K562 (cell line): ENCODE data around the gene OSGIN1. TPM values are rescaled to one million over a fixed set of nuclear protein-coding genes. Genes with fewer than 3 reads are reported as not detected.

Experiments
- ADNP ChIP-seq: fragments of 200-800 bp; sonication (Bioruptor generic); IDR thresholded peaks from 2 replicates; pipeline ENCODE4 v1.6.1; 2016; ENCODE audit warnings: missing genetic modification characterization, missing compliant biosample characterization
- ARID2 ChIP-seq: fragments of 450-650 bp; IDR thresholded peaks from 2 replicates; pipeline ENCODE4 v1.6.1; 2017; ENCODE audit warnings: antibody characterized with exemption, mild to moderate bottlenecking
- CXXC5 ChIP-seq: fragments of 250-450 bp; sonication (Bioruptor Pico); IDR thresholded peaks from 2 replicates; pipeline ENCODE4 v1.8.0; 2022; ENCODE audit warnings: inconsistent platforms, mild to moderate bottlenecking, moderate library complexity
- DMBX1 ChIP-seq: fragments of 250-450 bp; sonication (Bioruptor Pico); IDR thresholded peaks from 2 replicates; pipeline ENCODE4 v1.8.0; 2022; ENCODE audit warnings: inconsistent platforms, mild to moderate bottlenecking, moderate library complexity, borderline replicate concordance
- HDAC2 ChIP-seq: fragments of 450-650 bp; IDR thresholded peaks from 2 replicates; pipeline ENCODE4 v1.6.1; 2016; ENCODE audit warnings: mild to moderate bottlenecking
- HDAC8 ChIP-seq: fragments of 450-650 bp; IDR thresholded peaks from 2 replicates; pipeline ENCODE4 v1.6.1; 2016; ENCODE audit warnings: mild to moderate bottlenecking, missing genetic modification characterization, moderate library complexity, missing compliant biosample characterization
- HDGF ChIP-seq: fragments of 450-650 bp; IDR thresholded peaks from 2 replicates; pipeline ENCODE4 v1.6.1; 2016
- JUND ChIP-seq, 2 experiments: IDR thresholded peaks; 2 replicates in 1 of 2; 3 replicates in 1 of 2; pipeline ENCODE4 v1.6.1; 2011; ENCODE audit warnings: borderline replicate concordance in 2 of 2, low read depth in 2 of 2, low read length in 2 of 2, improper control_type of control experiment in 1 of 2, missing biosample characterization in 1 of 2, missing genetic modification characterization in 1 of 2, missing genetic modification reagents in 1 of 2
- MNT ChIP-seq, 2 experiments: fragments of 450-650 bp; conservative IDR thresholded peaks; 2 replicates each; pipeline ENCODE4 v1.6.1; 2017; ENCODE audit warnings: mild to moderate bottlenecking in 2 of 2, moderate library complexity in 2 of 2
- PHF8 ChIP-seq: fragments of 200-600 bp; sonication (generic); IDR thresholded peaks from 2 replicates; pipeline ENCODE4 v1.6.1; 2012; ENCODE audit warnings: mixed run types, mild to moderate bottlenecking, inconsistent platforms, low read length, moderate library complexity, borderline replicate concordance
- SAFB2 ChIP-seq: fragments of 200-400 bp; formaldehyde crosslinking; IDR thresholded peaks from 2 replicates; pipeline ENCODE4 v1.6.1; 2018; ENCODE audit warnings: borderline replicate concordance, low read length, low read depth, moderate library complexity; ENCODE audit not compliant: severe bottlenecking
- SIN3B ChIP-seq: fragments of 450-650 bp; IDR thresholded peaks from 2 replicates; pipeline ENCODE4 v1.6.1; 2017; ENCODE audit warnings: low read depth, mild to moderate bottlenecking, moderate library complexity
- SMAD1 ChIP-seq: fragments of 150-350 bp; IDR thresholded peaks from 2 replicates; pipeline ENCODE4 v1.6.1; 2014; ENCODE audit warnings: low read length, low read depth; ENCODE audit not compliant: partially characterized antibody
- SMARCA5 ChIP-seq: fragments of 450-650 bp; IDR thresholded peaks from 2 replicates; pipeline ENCODE4 v1.6.1; 2016
- SRF ChIP-seq, 2 experiments: fragments of 250-450, 450-650 bp in 1 of 2; sonication (Bioruptor Pico) in 1 of 2; sonication (generic) in 1 of 2; formaldehyde crosslinking; IDR thresholded peaks; 2 replicates each; pipeline versions ENCODE4 v1.5.0 to v1.5.1; 2020 to 2022; ENCODE audit warnings: mild to moderate bottlenecking in 1 of 2, missing genetic modification reagents in 1 of 2
- TBP ChIP-seq: optimal IDR thresholded peaks from 2 replicates; pipeline ENCODE3; 2011; ENCODE audit warnings: low read depth, low read length, improper control_type of control experiment
- WHSC1 ChIP-seq: IDR thresholded peaks from one replicate; pipeline ENCODE4 v1.6.1; 2012; ENCODE audit warnings: low read length, control low read depth, inconsistent platforms
- ZC3H4 ChIP-seq: sonication (generic); formaldehyde crosslinking; IDR thresholded peaks from 2 replicates; pipeline ENCODE4 v1.9.0; 2021; ENCODE audit warnings: missing genetic modification reagents, borderline replicate concordance
- ZNF408 ChIP-seq: fragments of 250-450 bp; sonication (Bioruptor Pico); IDR thresholded peaks from 2 replicates; pipeline ENCODE4 v1.4.0; 2020; ENCODE audit warnings: low read depth, mild to moderate bottlenecking, moderate library complexity
- ZNF551 ChIP-seq: fragments of 250-450 bp; sonication (Bioruptor Pico); IDR thresholded peaks from 2 replicates; pipeline ENCODE4 v1.5.0; 2021; ENCODE audit warnings: mild to moderate bottlenecking, moderate library complexity
- ZNF583 ChIP-seq: fragments of 250-450 bp; sonication (Bioruptor Pico); IDR thresholded peaks from 2 replicates; pipeline ENCODE4 v1.4.0; 2020
- ZNF830 ChIP-seq: fragments of 250-450 bp; sonication (Bioruptor Pico); IDR thresholded peaks from 2 replicates; pipeline ENCODE4 v1.5.0; 2021; ENCODE audit warnings: mild to moderate bottlenecking
- ZSCAN29 ChIP-seq: fragments of 450-650 bp; IDR thresholded peaks from 2 replicates; pipeline ENCODE4 v1.6.1; 2017
- polyA plus RNA-seq, 8 experiments: library from polyadenylated mRNA; depleted of rRNA in 4 of 8; stranded (reverse) in 5 of 8; unstranded in 3 of 8; fragments of >200 nt; fragmentation: Nextera tagmentation in 2 of 8; fragmentation: Illumina TruSeq in 1 of 8; extraction: Ambion mirVana in 2 of 8; extraction: Trizol in 1 of 8; gene quantifications; 2 replicates each; pipeline versions ENCODE4 v1.2.1 to v1.2.3, GENCODE V29; 2011 to 2014; ENCODE audit warnings: inconsistent platforms in 1 of 8, missing spikeins in 1 of 8
- total RNA-seq, 7 experiments: library from RNA; depleted of rRNA in 6 of 7; stranded (reverse); fragments of >200 nt in 6 of 7; fragmentation: Illumina TruSeq in 2 of 7; extraction: Trizol in 2 of 7; gene quantifications; 2 replicates each; pipeline versions ENCODE4 v1.2.1 to v1.2.3, GENCODE V29; 2011 to 2021; ENCODE audit warnings: low replicate concordance in 1 of 7
- TF ChIP-seq, protein P1 (sequence below): fragments of 450-650 bp; conservative IDR thresholded peaks from 2 replicates; pipeline ENCODE4 v1.6.1; 2016; ENCODE audit warnings: missing genetic modification characterization, low read depth, mild to moderate bottlenecking, missing compliant biosample characterization, moderate library complexity
- TF ChIP-seq, protein P2 (sequence below): fragments of 450-650 bp; conservative IDR thresholded peaks from 2 replicates; pipeline ENCODE4 v1.6.1; 2016; ENCODE audit warnings: missing genetic modification characterization, low read depth, mild to moderate bottlenecking, control low read depth, missing compliant biosample characterization

The OSGIN1 gene
- total and polyA plus RNA-seq, 9 of the 15 experiments (the other 6 are each of a cell fraction or from before 2014, with no cell fraction given), result 0.03 to 3.6 (median 1.6) TPM

DNA sequence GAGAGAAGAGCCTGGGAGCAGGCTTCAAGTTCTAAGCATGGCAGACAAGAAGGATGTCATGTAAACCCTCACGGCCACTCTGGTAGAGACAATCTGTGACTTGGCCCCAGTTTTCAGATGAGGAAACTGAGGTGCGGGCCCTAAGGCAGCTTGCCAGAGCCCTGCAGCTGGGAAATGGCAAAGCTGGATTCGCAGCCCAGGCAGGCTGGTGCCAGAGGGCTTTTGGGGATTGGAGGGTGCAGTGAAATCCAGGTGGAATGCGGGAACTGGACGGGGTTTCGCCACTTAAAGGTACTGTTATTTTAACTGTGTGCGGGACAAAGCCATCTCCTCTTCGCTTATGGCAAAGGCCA lies 477 bp upstream of the OSGIN1 start (continued):
- peak; percentile 72; the same call in 1 of the 2 replicates for TF ChIP-seq DMBX1 (CRISPR knock-in tag)
- no peak for TF ChIP-seq JUND (IDR thresholded peaks at IDR 0.05; ENCODE audit: borderline replicate concordance, low read depth, low read length)
- no peak for TF ChIP-seq JUND (tag; IDR thresholded peaks at IDR 0.05; ENCODE audit: borderline replicate concordance, low read depth, low read length)
- TF ChIP-seq, protein P1, sequence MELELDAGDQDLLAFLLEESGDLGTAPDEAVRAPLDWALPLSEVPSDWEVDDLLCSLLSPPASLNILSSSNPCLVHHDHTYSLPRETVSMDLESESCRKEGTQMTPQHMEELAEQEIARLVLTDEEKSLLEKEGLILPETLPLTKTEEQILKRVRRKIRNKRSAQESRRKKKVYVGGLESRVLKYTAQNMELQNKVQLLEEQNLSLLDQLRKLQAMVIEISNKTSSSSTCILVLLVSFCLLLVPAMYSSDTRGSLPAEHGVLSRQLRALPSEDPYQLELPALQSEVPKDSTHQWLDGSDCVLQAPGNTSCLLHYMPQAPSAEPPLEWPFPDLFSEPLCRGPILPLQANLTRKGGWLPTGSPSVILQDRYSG (tag), result 0 out of 2 replicates have a peak, but pooled peaks have one; percentile 29
- TF ChIP-seq ZNF830 (CRISPR knock-in tag), result no peak
- TF ChIP-seq, protein P2, sequence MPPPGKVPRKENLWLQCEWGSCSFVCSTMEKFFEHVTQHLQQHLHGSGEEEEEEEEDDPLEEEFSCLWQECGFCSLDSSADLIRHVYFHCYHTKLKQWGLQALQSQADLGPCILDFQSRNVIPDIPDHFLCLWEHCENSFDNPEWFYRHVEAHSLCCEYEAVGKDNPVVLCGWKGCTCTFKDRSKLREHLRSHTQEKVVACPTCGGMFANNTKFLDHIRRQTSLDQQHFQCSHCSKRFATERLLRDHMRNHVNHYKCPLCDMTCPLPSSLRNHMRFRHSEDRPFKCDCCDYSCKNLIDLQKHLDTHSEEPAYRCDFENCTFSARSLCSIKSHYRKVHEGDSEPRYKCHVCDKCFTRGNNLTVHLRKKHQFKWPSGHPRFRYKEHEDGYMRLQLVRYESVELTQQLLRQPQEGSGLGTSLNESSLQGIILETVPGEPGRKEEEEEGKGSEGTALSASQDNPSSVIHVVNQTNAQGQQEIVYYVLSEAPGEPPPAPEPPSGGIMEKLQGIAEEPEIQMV (tag), result peak; percentile 40; the same call in 1 of the 2 replicates
- no peak for TF ChIP-seq ZNF583 (CRISPR knock-in tag)
- 0 out of 4 replicates have a peak, but pooled peaks of 1 of the 2 experiments have one; percentile 55 for TF ChIP-seq SRF (CRISPR knock-in tag; IDR thresholded peaks at IDR 0.05)
- TF ChIP-seq ZSCAN29, result 0 out of 2 replicates have a peak, but pooled peaks have one; percentile 22
- TF ChIP-seq WHSC1, result no peak
- TF ChIP-seq ZNF551 (CRISPR knock-in tag), result no peak
- TF ChIP-seq SIN3B, result no peak
- peak; percentile 86 for TF ChIP-seq HDAC2
- no peak for TF ChIP-seq ZNF408 (CRISPR knock-in tag)
- no peak for TF ChIP-seq TBP
- no peak for TF ChIP-seq PHF8
- no peak; the same call in 1 of the 2 replicates for TF ChIP-seq CXXC5 (CRISPR knock-in tag)
- no peak for TF ChIP-seq ARID2
- TF ChIP-seq MNT (conservative IDR thresholded peaks at IDR 0.05), result no peak
- peak; percentile 60; the same call in 1 of the 2 replicates for TF ChIP-seq HDGF
- no peak for TF ChIP-seq ZC3H4 (CRISPR knock-in tag)
- TF ChIP-seq SMARCA5, result peak; percentile 81
- no peak for TF ChIP-seq SAFB2
- TF ChIP-seq HDAC8 (tag), result 0 out of 2 replicates have a peak, but pooled peaks have one; percentile 23
- TF ChIP-seq SMAD1, result peak; percentile 1
- TF ChIP-seq ADNP (tag), result peak; percentile 86
